OCI-LY7 (cell line): ENCODE data around the gene KATNAL1. TPM values are rescaled to one million over a fixed set of nuclear protein-coding genes. Genes with fewer than 3 reads are reported as not detected.

Experiments
- BruUV-seq: library from RNA; stranded (reverse); fragments of 400-500 nt; replicated peaks from 2 replicates; lab custom pipeline; 2021; lab: Mats Ljungman, UMichigan
- CTCF ChIA-PET: fragments of 300-600 bp; sonication (Branson Sonifier 250); formaldehyde crosslinking; loops from one replicate; lab custom pipeline; 2022; ENCODE audit warnings: antibody characterized with exemption; ENCODE audit not compliant: unreplicated experiment; lab: Charles Lee
- POLR2A ChIA-PET: fragments of 300-600 bp; sonication (Branson Sonifier 250); formaldehyde crosslinking; loops from one replicate; lab custom pipeline; 2022; ENCODE audit warnings: antibody characterized with exemption; lab: Charles Lee
- DNase-seq: peaks from one replicate; pipeline ENCODE4 v3.0.0-alpha.2; 2015; ENCODE audit warnings: low spot score
- H2AFZ ChIP-seq: fragments of 200-600 bp; sonication (generic), shearing (Covaris generic); 2 replicates; pipeline ENCODE4 v1.6.1; 2014; ENCODE audit warnings: mild to moderate bottlenecking, antibody characterized with exemption, low read length, moderate library complexity
- H3K27ac ChIP-seq: fragments of 200-600 bp; sonication (generic); 2 replicates; pipeline ENCODE4 v1.5.1; 2014; ENCODE audit warnings: mixed run types, low read depth, mild to moderate bottlenecking, moderate library complexity, low read length, inconsistent platforms; ENCODE audit not compliant: poor library complexity, severe bottlenecking
- H3K36me3 ChIP-seq: fragments of 200-600 bp; sonication (generic); 2 replicates; pipeline ENCODE4 v1.6.1; 2014; ENCODE audit warnings: mild to moderate bottlenecking, antibody characterized with exemption, low read length, moderate library complexity, mixed read lengths; ENCODE audit not compliant: insufficient read depth
- H3K4me1 ChIP-seq: fragments of 200-600 bp; sonication (generic); 2 replicates; pipeline ENCODE4 v1.5.1; 2014; ENCODE audit warnings: mild to moderate bottlenecking, low read length; ENCODE audit not compliant: insufficient read depth, poor library complexity, severe bottlenecking
- H3K4me2 ChIP-seq: fragments of 200-600 bp; sonication (generic); 2 replicates; pipeline ENCODE4 v1.6.1; 2014; ENCODE audit warnings: mild to moderate bottlenecking, low read length
- H3K4me3 ChIP-seq: fragments of 200-600 bp; sonication (generic); 2 replicates; pipeline ENCODE4 v1.5.1; 2014; ENCODE audit warnings: mild to moderate bottlenecking, low read depth, low read length; ENCODE audit not compliant: poor library complexity, severe bottlenecking
- H3K79me2 ChIP-seq: fragments of 200-600 bp; sonication (generic); 2 replicates; pipeline ENCODE4 v1.6.1; 2016; ENCODE audit warnings: low read depth, mild to moderate bottlenecking, low read length, moderate library complexity, mixed read lengths; ENCODE audit not compliant: insufficient read depth
- H3K9me2 ChIP-seq: fragments of 200-600 bp; sonication (generic); 2 replicates; pipeline ENCODE4 v1.6.1; 2016; ENCODE audit warnings: mild to moderate bottlenecking, low read length, mixed read lengths; ENCODE audit not compliant: insufficient read depth
- H3K9me3 ChIP-seq: fragments of 200-600 bp; sonication (generic); 2 replicates; pipeline ENCODE4 v1.6.1; 2014; ENCODE audit warnings: mild to moderate bottlenecking, mixed run types, low read length, mixed read lengths
- H4K20me1 ChIP-seq: fragments of 200-600 bp; sonication (generic); 2 replicates; pipeline ENCODE4 v1.6.1; 2014; ENCODE audit warnings: mild to moderate bottlenecking, antibody characterized with exemption, low read length, moderate library complexity, mixed read lengths; ENCODE audit not compliant: insufficient read depth
- EZH2phosphoT487 ChIP-seq: fragments of 200-600 bp; sonication (generic); IDR thresholded peaks from 2 replicates; pipeline ENCODE4 v1.6.1; 2018; ENCODE audit warnings: low read depth, borderline replicate concordance, mild to moderate bottlenecking, mixed run types, antibody characterized with exemption, low read length, moderate library complexity, mixed read lengths
- intact Hi-C: fragments of 100-400 bp; cut with micrococcal nuclease; formaldehyde crosslinking; loops from one replicate; pipeline ENCODE4 v1.10.0; 2022; ENCODE audit not compliant: unreplicated experiment
- total RNA-seq, 2 experiments: library from RNA; depleted of rRNA in 1 of 2; stranded (reverse); fragments of >200 nt in 1 of 2; shearing (Covaris generic) in 1 of 2; gene quantifications; 2 replicates each; pipeline ENCODE4 v1.2.3, GENCODE V29; 2014 to 2022
- TF ChIP-seq, protein P1 (sequence below): fragments of 200-600 bp; sonication (generic); conservative IDR thresholded peaks from 2 replicates; pipeline ENCODE4 v1.5.1; 2014; ENCODE audit warnings: mild to moderate bottlenecking, antibody characterized with exemption, low read length, moderate library complexity, mixed read lengths

The KATNAL1 gene
- total RNA-seq, 2 experiments from 2014 or later: 13.9 to 34.5 TPM

DNA sequence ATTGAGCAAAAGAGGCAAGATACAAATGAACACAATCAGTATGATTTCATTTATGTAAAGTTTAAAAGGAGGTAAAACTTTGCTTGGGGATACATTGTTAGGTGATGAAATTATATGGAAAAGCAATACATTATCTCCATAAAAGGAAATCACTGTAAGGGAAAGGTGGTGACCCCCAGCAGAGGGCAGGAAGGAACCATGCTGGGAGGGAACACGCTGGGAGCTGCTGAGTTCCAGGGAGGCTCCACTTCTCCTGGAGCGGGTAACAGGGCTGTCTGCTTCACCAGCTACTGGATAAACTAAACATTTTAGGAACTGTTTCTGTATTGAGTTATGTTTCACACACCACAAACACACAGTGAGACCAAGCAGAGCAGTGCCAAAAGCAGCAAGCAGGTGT lies 91.2 kb downstream of the KATNAL1 start:
- POLR2A ChIA-PET: interaction anchor here (0.9 kb wide), 1 partner anchor 10 kb away, joined by 3 read pairs; no protein-coding TSS in a partner anchor
- Histone ChIP-seq H3K9me3 (0 out of 2 replicates have a peak, but pooled peaks cover 3% of the 10 kb centered on the region), H3K4me3 (no peak overlapping the region), H3K4me2 (no peak overlapping the region), H3K4me1 (no peaks in the 10 kb centered on the region), H3K79me2 (no peaks in the 10 kb centered on the region), H3K36me3 (peaks cover 53% of the 10 kb centered on the region), H3K27ac (no peak overlapping the region), H3K9me2 (no peaks in the 10 kb centered on the region), H4K20me1 (no peaks in the 10 kb centered on the region), H2AFZ (no peak overlapping the region)
- no TSS peak for BruUV-seq
- no peak for DNase-seq
- intact Hi-C loops: no loop called here
- CTCF ChIA-PET: no interaction called here
- TF ChIP-seq EZH2phosphoT487: no peak
- TF ChIP-seq, protein P1, sequence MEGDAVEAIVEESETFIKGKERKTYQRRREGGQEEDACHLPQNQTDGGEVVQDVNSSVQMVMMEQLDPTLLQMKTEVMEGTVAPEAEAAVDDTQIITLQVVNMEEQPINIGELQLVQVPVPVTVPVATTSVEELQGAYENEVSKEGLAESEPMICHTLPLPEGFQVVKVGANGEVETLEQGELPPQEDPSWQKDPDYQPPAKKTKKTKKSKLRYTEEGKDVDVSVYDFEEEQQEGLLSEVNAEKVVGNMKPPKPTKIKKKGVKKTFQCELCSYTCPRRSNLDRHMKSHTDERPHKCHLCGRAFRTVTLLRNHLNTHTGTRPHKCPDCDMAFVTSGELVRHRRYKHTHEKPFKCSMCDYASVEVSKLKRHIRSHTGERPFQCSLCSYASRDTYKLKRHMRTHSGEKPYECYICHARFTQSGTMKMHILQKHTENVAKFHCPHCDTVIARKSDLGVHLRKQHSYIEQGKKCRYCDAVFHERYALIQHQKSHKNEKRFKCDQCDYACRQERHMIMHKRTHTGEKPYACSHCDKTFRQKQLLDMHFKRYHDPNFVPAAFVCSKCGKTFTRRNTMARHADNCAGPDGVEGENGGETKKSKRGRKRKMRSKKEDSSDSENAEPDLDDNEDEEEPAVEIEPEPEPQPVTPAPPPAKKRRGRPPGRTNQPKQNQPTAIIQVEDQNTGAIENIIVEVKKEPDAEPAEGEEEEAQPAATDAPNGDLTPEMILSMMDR: no peak

DNA sequence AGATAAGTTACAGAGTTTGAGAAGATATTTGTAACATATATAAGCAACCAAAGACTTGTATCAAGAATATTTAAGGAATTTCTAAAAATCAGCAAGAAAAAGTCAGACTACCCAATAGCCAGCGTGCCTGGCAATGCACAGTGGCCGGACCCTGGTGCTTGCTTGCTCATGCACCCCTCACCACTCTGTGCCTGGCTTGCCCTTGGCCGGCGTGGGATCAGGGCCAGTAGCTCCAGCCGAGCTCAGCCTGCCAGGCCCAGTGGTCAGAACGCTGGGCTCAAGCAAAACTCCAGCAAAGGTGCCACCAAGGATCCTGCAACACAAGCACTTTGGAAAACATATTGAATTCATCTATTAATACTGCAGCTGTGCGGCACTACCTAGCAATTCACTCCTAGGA lies 95.1 kb downstream of the KATNAL1 start:
- POLR2A ChIA-PET: no interaction called here
- Histone ChIP-seq H4K20me1 (no peaks in the 10 kb centered on the region), H3K9me2 (no peaks in the 10 kb centered on the region), H3K36me3 (peaks cover 66% of the 10 kb centered on the region), H2AFZ (no peak overlapping the region), H3K4me2 (no peak overlapping the region), H3K27ac (no peak overlapping the region), H3K4me1 (no peaks in the 10 kb centered on the region), H3K79me2 (no peaks in the 10 kb centered on the region), H3K4me3 (no peak overlapping the region), H3K9me3 (0 out of 2 replicates have a peak, but pooled peaks cover 3% of the 10 kb centered on the region)
- CTCF ChIA-PET: no interaction called here
- no peak for DNase-seq
- intact Hi-C loops: no loop called here
- no TSS peak for BruUV-seq
- TF ChIP-seq, protein P1: no peak
- TF ChIP-seq EZH2phosphoT487: no peak

DNA sequence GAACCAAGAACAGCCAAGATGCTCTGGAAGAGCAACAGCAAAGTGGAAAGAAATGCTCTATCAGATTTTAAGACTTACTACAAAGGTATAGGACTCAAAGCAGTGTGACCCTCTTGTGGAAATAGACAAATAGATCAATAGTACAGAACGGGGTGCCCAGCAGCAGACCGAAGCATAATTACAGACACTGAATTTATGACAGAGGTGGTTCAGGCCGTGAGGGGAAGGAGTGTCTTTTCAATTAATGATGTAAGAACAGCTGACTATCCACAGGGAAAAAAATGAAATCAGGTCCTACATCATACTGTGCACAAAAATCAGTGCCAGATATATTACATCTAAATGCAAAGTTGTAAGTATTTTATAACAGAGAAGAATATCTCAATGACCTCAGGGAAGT lies 95.6 kb downstream of the KATNAL1 start:
- H3K4me1 ChIP-seq: no peaks in the 10 kb centered on the region
- CTCF ChIA-PET: no interaction called here
- H3K9me3 ChIP-seq: 0 out of 2 replicates have a peak, but pooled peaks cover 3% of the 10 kb centered on the region
- DNase-seq: no peak
- H3K27ac ChIP-seq: no peak overlapping the region
- intact Hi-C loops: no loop called here
- POLR2A ChIA-PET: no interaction called here
- no peaks in the 10 kb centered on the region for H3K9me2 ChIP-seq
- H3K4me2 ChIP-seq: no peak overlapping the region
- no peak overlapping the region for H3K4me3 ChIP-seq
- H3K36me3 ChIP-seq: peaks cover 66% of the 10 kb centered on the region
- H2AFZ ChIP-seq: no peak overlapping the region
- no peak for TF ChIP-seq EZH2phosphoT487
- TF ChIP-seq, protein P1: no peak
- no peaks in the 10 kb centered on the region for H3K79me2 ChIP-seq
- no peaks in the 10 kb centered on the region for H4K20me1 ChIP-seq
- no TSS peak for BruUV-seq
